ENCODE measurements around the gene TTC19.

Gene TTC19

DNA sequence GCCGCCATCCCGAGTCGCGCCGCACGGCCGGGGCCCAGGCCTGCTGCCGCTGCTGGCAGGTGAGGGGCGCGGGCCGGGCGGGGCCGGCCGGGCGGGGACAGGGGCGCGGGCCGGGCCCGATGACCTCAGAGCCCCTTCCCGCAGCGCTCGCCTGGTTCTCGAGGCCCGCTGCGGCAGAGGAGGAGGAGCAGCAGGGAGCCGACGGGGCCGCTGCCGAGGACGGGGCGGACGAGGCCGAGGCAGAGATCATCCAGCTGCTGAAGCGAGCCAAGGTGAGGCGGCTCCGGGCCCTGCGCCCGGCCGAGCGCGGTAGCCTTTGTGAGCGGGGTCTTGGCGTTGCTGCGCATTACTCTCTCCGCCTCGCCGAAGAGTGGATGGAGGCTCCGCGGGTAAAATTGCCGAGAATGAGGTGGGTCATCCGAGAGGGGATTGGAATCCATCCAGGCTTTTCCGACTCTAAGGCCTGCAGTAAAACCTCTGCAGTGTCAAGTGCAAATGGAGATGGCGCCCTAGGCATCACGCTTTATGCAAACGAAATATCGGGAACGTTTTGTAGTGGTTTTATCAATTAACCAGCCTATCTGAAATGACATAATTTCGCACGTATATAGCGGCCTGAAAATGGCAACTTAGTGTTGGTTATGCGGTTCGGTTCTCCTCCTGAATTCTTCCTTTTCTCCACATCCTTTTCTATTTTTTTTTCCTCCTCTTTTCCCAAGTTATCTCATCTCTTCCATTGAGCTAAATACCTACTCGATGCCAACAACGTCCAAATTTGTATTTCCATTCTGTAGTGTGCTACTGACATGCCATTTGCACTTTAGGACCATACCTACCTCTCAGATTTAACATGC is 577 bp downstream of the TTC19 start:
- H3K4me2 ChIP-seq (ENCODE audit: low read depth, low read length, poor library complexity, severe bottlenecking) = peak overlapping the region; percentile 96
- peaks cover 33% of the 10 kb centered on the region for H3K79me2 ChIP-seq (ENCODE audit: insufficient read depth, low read length)
- peaks cover 28% of the 10 kb centered on the region; the same call in 1 of the 2 replicates for H3K36me3 ChIP-seq (ENCODE audit: insufficient read depth, low read length)
- H3K27me3 ChIP-seq (ENCODE audit: insufficient read depth, low read length, poor library complexity, severe bottlenecking) = no peaks in the 10 kb centered on the region
- no peaks in the 10 kb centered on the region for H3K9me2 ChIP-seq (replicated peaks; ENCODE audit: low read depth, low read length)
- peaks cover 16% of the 10 kb centered on the region for H4K20me1 ChIP-seq (ENCODE audit: insufficient read depth, low read length, poor library complexity, severe bottlenecking)
- H3K9ac ChIP-seq (ENCODE audit: low read depth, low read length, poor library complexity, severe bottlenecking) = peak overlapping the region; percentile 90
- H3K9me3 ChIP-seq (ENCODE audit: insufficient read depth, low read depth, low read length) = no peaks in the 10 kb centered on the region
- H3K4me1 ChIP-seq (ENCODE audit: insufficient read depth, low read length, poor library complexity, severe bottlenecking) = peaks cover 26% of the 10 kb centered on the region
- peak overlapping the region; percentile 66; the same call in 1 of the 2 replicates for H2AFZ ChIP-seq (ENCODE audit: low read length)
- peak overlapping the region; percentile 98 for H3K4me3 ChIP-seq (ENCODE audit: low read length, poor library complexity, severe bottlenecking)
- TF ChIP-seq EZH2phosphoT487 (IDR thresholded peaks at IDR 0.05; ENCODE audit: borderline replicate concordance) = no peak
- TF ChIP-seq, protein P1, sequence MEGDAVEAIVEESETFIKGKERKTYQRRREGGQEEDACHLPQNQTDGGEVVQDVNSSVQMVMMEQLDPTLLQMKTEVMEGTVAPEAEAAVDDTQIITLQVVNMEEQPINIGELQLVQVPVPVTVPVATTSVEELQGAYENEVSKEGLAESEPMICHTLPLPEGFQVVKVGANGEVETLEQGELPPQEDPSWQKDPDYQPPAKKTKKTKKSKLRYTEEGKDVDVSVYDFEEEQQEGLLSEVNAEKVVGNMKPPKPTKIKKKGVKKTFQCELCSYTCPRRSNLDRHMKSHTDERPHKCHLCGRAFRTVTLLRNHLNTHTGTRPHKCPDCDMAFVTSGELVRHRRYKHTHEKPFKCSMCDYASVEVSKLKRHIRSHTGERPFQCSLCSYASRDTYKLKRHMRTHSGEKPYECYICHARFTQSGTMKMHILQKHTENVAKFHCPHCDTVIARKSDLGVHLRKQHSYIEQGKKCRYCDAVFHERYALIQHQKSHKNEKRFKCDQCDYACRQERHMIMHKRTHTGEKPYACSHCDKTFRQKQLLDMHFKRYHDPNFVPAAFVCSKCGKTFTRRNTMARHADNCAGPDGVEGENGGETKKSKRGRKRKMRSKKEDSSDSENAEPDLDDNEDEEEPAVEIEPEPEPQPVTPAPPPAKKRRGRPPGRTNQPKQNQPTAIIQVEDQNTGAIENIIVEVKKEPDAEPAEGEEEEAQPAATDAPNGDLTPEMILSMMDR (conservative IDR thresholded peaks at IDR 0.05; ENCODE audit: low read length) = no peak
- peaks cover 5% of the 10 kb centered on the region; the same call in 1 of the 2 replicates for H3F3A ChIP-seq (ENCODE audit: low read depth)

DNA sequence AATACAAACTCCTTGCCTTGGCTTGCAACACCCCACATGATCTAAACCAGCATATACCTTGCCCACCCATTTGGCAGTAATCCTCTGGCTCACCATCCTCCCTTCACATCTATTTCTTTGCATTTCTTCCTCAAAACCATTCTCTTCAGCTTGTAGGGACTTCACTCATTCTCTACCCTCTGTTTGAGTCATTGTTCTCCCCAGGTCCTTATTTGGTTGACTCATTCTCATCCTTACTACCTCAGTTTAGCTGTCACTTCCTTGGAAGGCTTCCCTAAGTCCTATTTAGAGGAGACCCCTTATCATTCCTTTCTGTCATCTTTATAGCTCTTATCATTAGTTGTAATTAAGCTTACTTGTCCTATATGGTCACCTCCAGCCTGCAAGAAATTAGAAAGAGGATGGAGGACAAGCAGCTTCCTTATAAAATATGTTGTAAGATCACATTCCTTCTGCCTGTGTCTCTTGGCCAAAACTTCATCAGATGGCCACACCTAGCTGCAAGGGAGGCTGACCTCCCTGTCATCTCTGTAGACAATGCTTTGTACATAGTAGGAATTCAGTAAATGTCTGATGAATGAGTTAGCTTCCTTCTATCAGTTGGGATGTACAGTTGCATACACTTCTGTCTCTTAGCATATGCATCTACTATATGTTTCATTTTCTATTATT is 1.7 kb downstream of the TTC19 start:
- H3K9me3 ChIP-seq (ENCODE audit: insufficient read depth, low read depth, low read length) = no peaks in the 10 kb centered on the region
- no peaks in the 10 kb centered on the region for H3K27me3 ChIP-seq (ENCODE audit: insufficient read depth, low read length, poor library complexity, severe bottlenecking)
- peak overlapping the region; percentile 90 for H3K9ac ChIP-seq (ENCODE audit: low read depth, low read length, poor library complexity, severe bottlenecking)
- H3K79me2 ChIP-seq (ENCODE audit: insufficient read depth, low read length) = peaks cover 33% of the 10 kb centered on the region
- peak overlapping the region; percentile 96 for H3K4me2 ChIP-seq (ENCODE audit: low read depth, low read length, poor library complexity, severe bottlenecking)
- peak overlapping the region; percentile 98 for H3K4me3 ChIP-seq (ENCODE audit: low read length, poor library complexity, severe bottlenecking)
- H3K9me2 ChIP-seq (replicated peaks; ENCODE audit: low read depth, low read length) = no peaks in the 10 kb centered on the region
- H3K36me3 ChIP-seq (ENCODE audit: insufficient read depth, low read length) = peaks cover 40% of the 10 kb centered on the region; the same call in 1 of the 2 replicates
- H3F3A ChIP-seq (ENCODE audit: low read depth) = peaks cover 5% of the 10 kb centered on the region; the same call in 1 of the 2 replicates
- H2AFZ ChIP-seq (ENCODE audit: low read length) = no peak overlapping the region
- peaks cover 26% of the 10 kb centered on the region for H3K4me1 ChIP-seq (ENCODE audit: insufficient read depth, low read length, poor library complexity, severe bottlenecking)
- H4K20me1 ChIP-seq (ENCODE audit: insufficient read depth, low read length, poor library complexity, severe bottlenecking) = peaks cover 16% of the 10 kb centered on the region
- no peak for TF ChIP-seq EZH2phosphoT487 (IDR thresholded peaks at IDR 0.05; ENCODE audit: borderline replicate concordance)
- TF ChIP-seq, protein P1 (conservative IDR thresholded peaks at IDR 0.05; ENCODE audit: low read length) = no peak

GRCh38 chr17:16002708-16003260 is 3.2 kb downstream of the TTC19 start:
- Histone ChIP-seq H3K4me2 (ENCODE audit: low read depth, low read length, poor library complexity, severe bottlenecking) (peak overlapping the region; percentile 96), H3K27me3 (ENCODE audit: insufficient read depth, low read length, poor library complexity, severe bottlenecking) (no peaks in the 10 kb centered on the region), H2AFZ (ENCODE audit: low read length) (no peak overlapping the region), H3K36me3 (ENCODE audit: insufficient read depth, low read length) (peaks cover 48% of the 10 kb centered on the region; the same call in 1 of the 2 replicates), H3K4me1 (ENCODE audit: insufficient read depth, low read length, poor library complexity, severe bottlenecking) (peaks cover 37% of the 10 kb centered on the region), H3K79me2 (ENCODE audit: insufficient read depth, low read length) (peaks cover 33% of the 10 kb centered on the region), H3K4me3 (ENCODE audit: low read length, poor library complexity, severe bottlenecking) (peak overlapping the region; percentile 98), H3K9ac (ENCODE audit: low read depth, low read length, poor library complexity, severe bottlenecking) (no peak overlapping the region), H3K9me3 (ENCODE audit: insufficient read depth, low read depth, low read length) (no peaks in the 10 kb centered on the region), H4K20me1 (ENCODE audit: insufficient read depth, low read length, poor library complexity, severe bottlenecking) (peaks cover 16% of the 10 kb centered on the region), H3F3A (ENCODE audit: low read depth) (peaks cover 5% of the 10 kb centered on the region; the same call in 1 of the 2 replicates), H3K9me2 (replicated peaks; ENCODE audit: low read depth, low read length) (no peaks in the 10 kb centered on the region)
- no peak for TF ChIP-seq EZH2phosphoT487 (IDR thresholded peaks at IDR 0.05; ENCODE audit: borderline replicate concordance)
- TF ChIP-seq, protein P1 (conservative IDR thresholded peaks at IDR 0.05; ENCODE audit: low read length) = no peak

Measured in Loucy (cell line).